ENCODE measurements around the gene YIF1A.

YIF1A gene

DNA sequence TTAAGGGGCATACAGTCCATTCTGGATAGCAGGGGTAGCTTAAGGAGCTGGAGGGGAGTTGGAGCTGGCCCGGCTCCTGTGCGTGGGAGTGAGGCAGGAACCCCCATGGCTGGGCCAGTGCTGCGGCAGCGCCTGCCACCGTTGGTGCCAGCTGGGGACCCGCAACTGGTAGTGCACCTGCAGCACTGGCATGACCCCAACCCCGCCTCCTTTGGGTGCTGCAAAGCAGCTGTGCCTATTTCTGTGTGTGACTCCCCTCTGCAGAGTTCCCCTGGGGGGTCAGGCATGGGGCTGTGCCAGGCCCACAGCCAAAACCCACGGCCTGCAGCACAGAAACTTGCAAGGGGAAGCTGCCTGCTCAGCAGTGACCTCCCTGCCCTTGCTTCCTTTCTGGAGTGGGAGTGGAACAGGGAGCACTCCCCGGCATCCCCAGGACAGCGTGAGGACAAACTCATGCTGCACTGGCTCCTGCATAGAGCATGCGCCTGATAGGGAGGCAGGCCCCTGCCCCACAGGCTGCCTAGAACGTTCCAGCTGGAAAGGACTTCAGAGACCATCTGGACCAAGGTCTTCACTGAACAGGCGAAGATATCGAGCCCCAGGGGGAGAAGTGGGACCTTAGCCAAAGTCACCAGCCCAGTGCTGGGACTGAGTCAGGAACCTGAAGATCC is 46.7 kb downstream of the YIF1A start:
- no peak overlapping the region for H3K4me3 ChIP-seq (ENCODE audit: low read depth, low read length)
- CTCF ChIA-PET: no interaction called here
- POLR2A ChIA-PET: interaction anchor here (0.5 kb wide), 1 partner anchor 70 kb away, joined by 3 read pairs; no protein-coding TSS in a partner anchor
- peaks cover 0 to 49% of the 10 kb centered on the region in 2 experiments; a peak in 1 of 3 replicates for H3K36me3 ChIP-seq (ENCODE audit: control insufficient read depth in 2 of 2, insufficient read depth in 1 of 2, low read length in 2 of 2)
- no peaks in the 10 kb centered on the region for H3K9me3 ChIP-seq (ENCODE audit: control insufficient read depth, insufficient read depth, low read depth, low read length)
- no peak overlapping the region for H3K27ac ChIP-seq (ENCODE audit: extremely low read depth, low read depth, low read length)
- H3K4me1 ChIP-seq (ENCODE audit: control insufficient read depth, insufficient read depth, low read length): no peaks in the 10 kb centered on the region
- TF ChIP-seq ZNF274 (IDR thresholded peaks at IDR 0.05; ENCODE audit: low read length): no peak
- no peak for TF ChIP-seq ZNF274 (tag by site-specific recombination; IDR thresholded peaks at IDR 0.05; ENCODE audit: borderline replicate concordance)
- no peak for TF ChIP-seq WT1 (tag by site-specific recombination; IDR thresholded peaks at IDR 0.05)
- TF ChIP-seq GLIS2 (tag by site-specific recombination; IDR thresholded peaks at IDR 0.05): peak; percentile 29; the same call in 1 of the 2 replicates
- no peak for TF ChIP-seq KLF16 (tag by site-specific recombination; IDR thresholded peaks at IDR 0.05)

DNA sequence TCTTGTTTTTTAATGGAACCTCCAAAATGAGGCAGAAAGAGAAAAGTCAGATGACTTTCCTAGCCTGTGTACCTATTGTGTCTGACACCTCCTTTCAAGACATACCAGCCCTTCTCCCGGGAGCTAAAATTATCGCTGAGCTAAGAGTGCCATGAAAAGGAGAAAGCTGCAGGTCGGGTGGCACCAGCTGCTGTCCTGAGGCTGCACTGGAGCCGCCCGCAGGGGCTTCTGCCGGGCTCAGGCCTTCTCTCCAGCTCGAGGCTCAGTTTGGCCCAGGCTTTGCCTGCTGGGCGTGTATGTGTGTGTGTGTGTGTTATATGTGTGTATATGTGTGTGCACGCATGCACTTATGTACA is 48.2 kb downstream of the YIF1A start:
- no peak overlapping the region for H3K4me3 ChIP-seq (ENCODE audit: low read depth, low read length)
- H3K27ac ChIP-seq (ENCODE audit: extremely low read depth, low read depth, low read length): no peak overlapping the region
- POLR2A ChIA-PET: no interaction called here
- no peaks in the 10 kb centered on the region for H3K4me1 ChIP-seq (ENCODE audit: control insufficient read depth, insufficient read depth, low read length)
- TF ChIP-seq KLF8 (tag by site-specific recombination; IDR thresholded peaks at IDR 0.05) (no peak), TCF7L2 (IDR thresholded peaks at IDR 0.05; ENCODE audit: borderline replicate concordance, low read depth, low read length) (no peak), ZNF350 (tag by site-specific recombination; IDR thresholded peaks at IDR 0.05) (no peak), ZNF610 (tag by site-specific recombination; IDR thresholded peaks at IDR 0.05; ENCODE audit: borderline replicate concordance) (no peak), ZBTB7A (tag by site-specific recombination; IDR thresholded peaks at IDR 0.05; ENCODE audit: low read depth) (no peak), SETDB1 (IDR thresholded peaks at IDR 0.05; ENCODE audit: insufficient read length, low read length) (no peak), ZBTB48 (tag by site-specific recombination; IDR thresholded peaks at IDR 0.05) (no peak), ZNF677 (tag by site-specific recombination; IDR thresholded peaks at IDR 0.05) (no peak), ZNF558 (tag by site-specific recombination; IDR thresholded peaks at IDR 0.05) (no peak)
- TF ChIP-seq, protein P1, sequence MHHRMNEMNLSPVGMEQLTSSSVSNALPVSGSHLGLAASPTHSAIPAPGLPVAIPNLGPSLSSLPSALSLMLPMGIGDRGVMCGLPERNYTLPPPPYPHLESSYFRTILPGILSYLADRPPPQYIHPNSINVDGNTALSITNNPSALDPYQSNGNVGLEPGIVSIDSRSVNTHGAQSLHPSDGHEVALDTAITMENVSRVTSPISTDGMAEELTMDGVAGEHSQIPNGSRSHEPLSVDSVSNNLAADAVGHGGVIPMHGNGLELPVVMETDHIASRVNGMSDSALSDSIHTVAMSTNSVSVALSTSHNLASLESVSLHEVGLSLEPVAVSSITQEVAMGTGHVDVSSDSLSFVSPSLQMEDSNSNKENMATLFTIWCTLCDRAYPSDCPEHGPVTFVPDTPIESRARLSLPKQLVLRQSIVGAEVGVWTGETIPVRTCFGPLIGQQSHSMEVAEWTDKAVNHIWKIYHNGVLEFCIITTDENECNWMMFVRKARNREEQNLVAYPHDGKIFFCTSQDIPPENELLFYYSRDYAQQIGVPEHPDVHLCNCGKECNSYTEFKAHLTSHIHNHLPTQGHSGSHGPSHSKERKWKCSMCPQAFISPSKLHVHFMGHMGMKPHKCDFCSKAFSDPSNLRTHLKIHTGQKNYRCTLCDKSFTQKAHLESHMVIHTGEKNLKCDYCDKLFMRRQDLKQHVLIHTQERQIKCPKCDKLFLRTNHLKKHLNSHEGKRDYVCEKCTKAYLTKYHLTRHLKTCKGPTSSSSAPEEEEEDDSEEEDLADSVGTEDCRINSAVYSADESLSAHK (tag by site-specific recombination; IDR thresholded peaks at IDR 0.05): no peak
- TF ChIP-seq, protein P2, sequence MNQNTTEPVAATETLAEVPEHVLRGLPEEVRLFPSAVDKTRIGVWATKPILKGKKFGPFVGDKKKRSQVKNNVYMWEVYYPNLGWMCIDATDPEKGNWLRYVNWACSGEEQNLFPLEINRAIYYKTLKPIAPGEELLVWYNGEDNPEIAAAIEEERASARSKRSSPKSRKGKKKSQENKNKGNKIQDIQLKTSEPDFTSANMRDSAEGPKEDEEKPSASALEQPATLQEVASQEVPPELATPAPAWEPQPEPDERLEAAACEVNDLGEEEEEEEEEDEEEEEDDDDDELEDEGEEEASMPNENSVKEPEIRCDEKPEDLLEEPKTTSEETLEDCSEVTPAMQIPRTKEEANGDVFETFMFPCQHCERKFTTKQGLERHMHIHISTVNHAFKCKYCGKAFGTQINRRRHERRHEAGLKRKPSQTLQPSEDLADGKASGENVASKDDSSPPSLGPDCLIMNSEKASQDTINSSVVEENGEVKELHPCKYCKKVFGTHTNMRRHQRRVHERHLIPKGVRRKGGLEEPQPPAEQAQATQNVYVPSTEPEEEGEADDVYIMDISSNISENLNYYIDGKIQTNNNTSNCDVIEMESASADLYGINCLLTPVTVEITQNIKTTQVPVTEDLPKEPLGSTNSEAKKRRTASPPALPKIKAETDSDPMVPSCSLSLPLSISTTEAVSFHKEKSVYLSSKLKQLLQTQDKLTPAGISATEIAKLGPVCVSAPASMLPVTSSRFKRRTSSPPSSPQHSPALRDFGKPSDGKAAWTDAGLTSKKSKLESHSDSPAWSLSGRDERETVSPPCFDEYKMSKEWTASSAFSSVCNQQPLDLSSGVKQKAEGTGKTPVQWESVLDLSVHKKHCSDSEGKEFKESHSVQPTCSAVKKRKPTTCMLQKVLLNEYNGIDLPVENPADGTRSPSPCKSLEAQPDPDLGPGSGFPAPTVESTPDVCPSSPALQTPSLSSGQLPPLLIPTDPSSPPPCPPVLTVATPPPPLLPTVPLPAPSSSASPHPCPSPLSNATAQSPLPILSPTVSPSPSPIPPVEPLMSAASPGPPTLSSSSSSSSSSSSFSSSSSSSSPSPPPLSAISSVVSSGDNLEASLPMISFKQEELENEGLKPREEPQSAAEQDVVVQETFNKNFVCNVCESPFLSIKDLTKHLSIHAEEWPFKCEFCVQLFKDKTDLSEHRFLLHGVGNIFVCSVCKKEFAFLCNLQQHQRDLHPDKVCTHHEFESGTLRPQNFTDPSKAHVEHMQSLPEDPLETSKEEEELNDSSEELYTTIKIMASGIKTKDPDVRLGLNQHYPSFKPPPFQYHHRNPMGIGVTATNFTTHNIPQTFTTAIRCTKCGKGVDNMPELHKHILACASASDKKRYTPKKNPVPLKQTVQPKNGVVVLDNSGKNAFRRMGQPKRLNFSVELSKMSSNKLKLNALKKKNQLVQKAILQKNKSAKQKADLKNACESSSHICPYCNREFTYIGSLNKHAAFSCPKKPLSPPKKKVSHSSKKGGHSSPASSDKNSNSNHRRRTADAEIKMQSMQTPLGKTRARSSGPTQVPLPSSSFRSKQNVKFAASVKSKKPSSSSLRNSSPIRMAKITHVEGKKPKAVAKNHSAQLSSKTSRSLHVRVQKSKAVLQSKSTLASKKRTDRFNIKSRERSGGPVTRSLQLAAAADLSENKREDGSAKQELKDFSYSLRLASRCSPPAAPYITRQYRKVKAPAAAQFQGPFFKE (tag by site-specific recombination; IDR thresholded peaks at IDR 0.05; ENCODE audit: borderline replicate concordance): no peak
- TF ChIP-seq, protein P3, sequence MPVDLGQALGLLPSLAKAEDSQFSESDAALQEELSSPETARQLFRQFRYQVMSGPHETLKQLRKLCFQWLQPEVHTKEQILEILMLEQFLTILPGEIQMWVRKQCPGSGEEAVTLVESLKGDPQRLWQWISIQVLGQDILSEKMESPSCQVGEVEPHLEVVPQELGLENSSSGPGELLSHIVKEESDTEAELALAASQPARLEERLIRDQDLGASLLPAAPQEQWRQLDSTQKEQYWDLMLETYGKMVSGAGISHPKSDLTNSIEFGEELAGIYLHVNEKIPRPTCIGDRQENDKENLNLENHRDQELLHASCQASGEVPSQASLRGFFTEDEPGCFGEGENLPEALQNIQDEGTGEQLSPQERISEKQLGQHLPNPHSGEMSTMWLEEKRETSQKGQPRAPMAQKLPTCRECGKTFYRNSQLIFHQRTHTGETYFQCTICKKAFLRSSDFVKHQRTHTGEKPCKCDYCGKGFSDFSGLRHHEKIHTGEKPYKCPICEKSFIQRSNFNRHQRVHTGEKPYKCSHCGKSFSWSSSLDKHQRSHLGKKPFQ (tag by site-specific recombination; IDR thresholded peaks at IDR 0.05): no peak
- CTCF ChIA-PET: interaction anchor here (1.0 to 1.5 kb wide), 2 partner anchors 17 to 71 kb away, joined by 3 to 4 read pairs; no protein-coding TSS in a partner anchor
- H3K9me3 ChIP-seq (ENCODE audit: control insufficient read depth, insufficient read depth, low read depth, low read length): no peaks in the 10 kb centered on the region
- peaks cover 0 to 56% of the 10 kb centered on the region in 2 experiments; a peak in 1 of 3 replicates for H3K36me3 ChIP-seq (ENCODE audit: control insufficient read depth in 2 of 2, insufficient read depth in 1 of 2, low read length in 2 of 2)

Measured in HEK293 (cell line).